NOMO-1 (cell line): ENCODE results near the gene DUOXA1.
"Not testable (repeated sequence)": the region's sequence is repeated elsewhere in the genome, so short reads cannot be mapped to it uniquely, and the experiment has no call there.

Experiments
- DNase-seq, 2 experiments: peaks; one replicate each; lab custom pipeline; 2025; ENCODE audit not compliant: unreplicated experiment in 2 of 2; lab: John Stamatoyannopoulos, UW

DUOXA1 gene

DNA sequence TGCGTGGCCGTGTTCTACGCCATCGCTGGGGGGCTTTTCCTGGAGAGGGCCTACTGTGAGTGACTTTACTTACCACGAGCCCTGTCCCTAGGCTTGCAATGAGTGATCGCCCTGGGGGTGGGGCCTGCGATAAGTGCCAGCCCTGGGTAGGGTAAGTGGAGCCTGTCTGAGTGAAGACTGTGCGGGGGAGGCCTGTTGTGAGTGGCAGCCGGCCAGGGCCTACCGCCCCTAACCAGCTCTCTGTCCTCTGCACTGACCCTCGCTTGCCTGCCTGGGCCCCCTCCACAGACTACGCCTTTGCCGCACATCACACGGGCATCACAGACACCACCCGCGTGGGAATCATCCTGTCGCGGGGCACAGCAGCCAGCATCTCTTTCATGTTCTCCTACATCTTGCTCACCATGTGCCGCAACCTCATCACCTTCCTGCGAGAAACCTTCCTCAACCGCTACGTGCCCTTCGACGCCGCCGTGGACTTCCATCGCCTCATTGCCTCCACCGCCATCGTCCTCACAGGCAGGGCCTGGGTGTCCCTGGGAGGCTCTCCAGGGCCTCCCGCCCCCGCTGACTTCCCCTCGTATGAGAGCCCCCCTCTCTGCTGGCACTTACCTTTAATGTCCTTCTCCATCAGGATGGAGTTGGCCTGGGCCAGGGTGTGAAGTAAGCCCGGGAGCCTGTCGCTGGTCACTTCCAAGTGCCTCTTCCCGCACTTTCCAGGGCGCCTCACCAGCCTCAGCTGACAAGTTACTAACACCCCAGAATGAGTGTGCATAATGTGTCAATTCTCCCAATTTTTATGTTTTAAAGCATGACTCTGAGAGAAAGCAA is 22.5 kb upstream of the DUOXA1 start:
- DNase-seq, result no peak

DNA sequence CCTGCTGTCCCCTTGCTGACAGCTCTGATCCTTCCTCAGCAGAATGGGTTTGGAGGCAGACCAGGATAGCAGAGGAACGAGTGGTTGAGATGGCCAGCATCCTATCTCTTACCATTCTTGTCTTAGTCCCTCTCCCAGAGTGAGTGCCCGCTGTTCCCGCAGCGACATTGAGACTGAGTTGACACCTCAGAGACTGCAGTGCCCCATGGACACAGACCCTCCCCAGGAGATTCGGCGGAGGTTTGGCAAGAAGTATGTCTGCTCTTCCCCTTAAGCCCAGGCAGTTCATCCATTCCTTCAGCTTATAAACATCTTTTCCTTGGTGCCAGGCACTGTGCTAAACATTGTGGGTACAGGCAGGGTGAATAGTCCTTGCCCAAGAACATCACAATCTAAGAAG is 21.3 kb upstream of the DUOXA1 start:
- no peak for DNase-seq

DNA sequence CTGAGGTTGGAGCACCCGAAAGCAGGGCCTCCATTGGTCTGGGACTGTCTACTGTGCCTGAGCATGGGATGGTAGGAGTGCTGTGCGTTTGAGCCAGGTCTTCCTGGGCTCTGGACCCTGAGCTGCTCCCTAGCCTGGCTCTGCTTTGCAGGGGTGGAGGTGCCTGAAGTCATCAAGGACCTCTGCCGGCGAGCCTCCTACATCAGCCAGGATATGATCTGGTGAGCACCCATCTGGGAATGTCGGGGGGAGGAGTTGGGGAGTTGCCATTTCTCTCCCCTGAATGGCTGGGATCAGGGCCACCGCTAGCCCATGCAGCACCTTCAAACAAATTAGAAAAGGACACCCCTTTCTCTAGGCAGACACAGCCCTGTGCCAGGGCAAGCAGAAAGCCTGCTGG is 20.8 kb upstream of the DUOXA1 start:
- no peak for DNase-seq

DNA sequence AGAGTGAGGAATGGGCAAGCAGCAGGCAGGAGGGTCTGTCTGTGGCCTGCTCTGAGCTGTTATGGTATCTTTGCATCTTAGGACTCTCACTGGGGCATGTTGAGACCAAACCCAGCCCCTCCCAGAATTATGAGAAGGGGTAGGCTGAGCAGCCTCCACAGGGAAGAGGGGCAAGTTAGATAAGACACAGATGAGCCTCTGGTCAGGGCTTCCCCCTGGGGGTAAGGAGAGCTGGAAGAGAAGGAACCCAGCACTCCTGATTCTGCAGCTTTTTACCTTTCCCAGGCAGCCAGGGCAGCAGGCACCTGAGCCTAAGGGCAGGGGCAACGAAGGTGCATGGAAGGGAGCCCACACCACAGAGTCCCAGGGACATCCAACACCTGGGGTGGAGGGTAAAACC is 19.4 kb upstream of the DUOXA1 start:
- no peak for DNase-seq

DNA sequence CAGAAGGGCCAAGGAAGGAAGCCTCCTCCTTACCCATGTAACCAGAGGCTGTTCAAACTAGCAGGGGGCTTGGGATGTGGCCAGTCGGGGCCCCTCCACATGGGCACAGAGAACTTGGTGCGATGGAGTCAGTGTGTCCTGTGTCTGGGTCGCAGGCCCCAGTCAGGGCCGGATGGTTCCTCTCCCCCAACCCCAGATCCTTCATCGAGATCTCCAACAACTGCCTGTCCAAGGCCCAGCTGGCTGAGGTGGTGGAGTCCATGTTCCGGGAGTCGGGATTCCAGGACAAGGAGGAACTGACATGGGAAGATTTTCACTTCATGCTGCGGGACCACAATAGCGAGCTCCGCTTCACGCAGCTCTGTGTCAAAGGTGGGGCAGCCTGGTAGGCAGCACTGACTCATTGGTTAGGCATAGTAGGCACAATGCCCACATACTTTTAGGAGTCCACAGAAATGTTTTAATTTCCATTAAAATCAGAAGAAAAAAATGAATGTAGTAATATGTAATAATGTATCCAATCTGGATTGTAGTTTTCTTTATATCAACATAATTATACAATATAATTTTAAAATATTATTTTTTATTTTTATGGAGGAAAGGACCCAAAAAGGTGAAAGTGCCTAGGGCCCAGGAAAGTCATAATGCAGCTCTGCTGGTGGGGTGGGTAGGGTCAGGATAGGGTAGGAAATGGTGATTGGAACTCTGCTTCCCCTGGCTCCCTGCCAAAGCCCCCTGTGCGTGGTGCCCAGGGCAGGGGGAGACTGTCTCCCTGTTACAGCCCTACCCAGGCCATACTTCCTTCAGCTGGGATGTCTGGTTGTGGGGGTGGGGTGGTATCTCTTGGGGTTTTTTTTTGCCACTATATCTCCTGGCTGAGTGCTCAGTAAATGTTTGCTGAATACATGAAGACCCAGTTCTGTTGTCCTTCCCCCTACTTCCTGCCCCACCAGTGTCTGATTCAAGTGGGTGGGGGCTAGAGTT is 18.7 kb upstream of the DUOXA1 start:
- DNase-seq, result no peak

DNA sequence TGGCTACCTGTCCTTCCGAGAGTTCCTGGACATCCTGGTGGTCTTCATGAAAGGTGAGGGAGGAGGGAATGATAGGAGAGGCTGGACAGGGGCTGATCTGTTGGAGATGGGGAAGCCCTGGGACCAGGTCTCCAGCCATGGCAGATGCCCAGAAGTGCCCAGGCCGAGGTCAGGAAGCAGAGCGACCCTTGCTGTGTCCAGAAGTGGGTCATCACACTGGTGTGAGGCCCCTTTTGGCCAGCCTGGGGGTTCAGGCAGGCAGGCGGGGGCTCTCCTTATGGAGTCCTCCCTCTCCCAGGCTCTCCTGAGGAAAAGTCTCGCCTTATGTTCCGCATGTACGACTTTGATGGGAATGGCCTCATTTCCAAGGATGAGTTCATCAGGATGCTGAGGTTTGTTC is 17.9 kb upstream of the DUOXA1 start:
- DNase-seq, result no peak

DNA sequence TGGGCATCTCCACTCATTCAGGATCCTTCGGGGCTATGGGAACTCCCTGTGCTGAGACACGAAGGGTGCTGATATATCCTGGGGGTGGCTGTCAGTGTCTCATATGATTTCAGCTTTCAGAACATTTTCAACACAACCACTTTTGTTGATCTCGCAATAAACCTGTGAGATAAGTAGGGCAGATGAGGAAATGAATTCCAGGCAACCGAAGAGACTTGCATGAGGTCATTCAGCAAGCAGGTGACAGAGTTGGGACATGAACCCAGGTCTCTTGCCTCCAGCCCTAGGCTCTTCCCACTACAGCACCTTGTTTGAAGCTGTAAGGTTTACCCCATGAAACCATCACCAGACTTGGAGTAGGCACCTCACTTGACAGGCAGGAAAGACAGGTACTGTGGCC is 16.7 kb upstream of the DUOXA1 start:
- DNase-seq, result no peak

DNA sequence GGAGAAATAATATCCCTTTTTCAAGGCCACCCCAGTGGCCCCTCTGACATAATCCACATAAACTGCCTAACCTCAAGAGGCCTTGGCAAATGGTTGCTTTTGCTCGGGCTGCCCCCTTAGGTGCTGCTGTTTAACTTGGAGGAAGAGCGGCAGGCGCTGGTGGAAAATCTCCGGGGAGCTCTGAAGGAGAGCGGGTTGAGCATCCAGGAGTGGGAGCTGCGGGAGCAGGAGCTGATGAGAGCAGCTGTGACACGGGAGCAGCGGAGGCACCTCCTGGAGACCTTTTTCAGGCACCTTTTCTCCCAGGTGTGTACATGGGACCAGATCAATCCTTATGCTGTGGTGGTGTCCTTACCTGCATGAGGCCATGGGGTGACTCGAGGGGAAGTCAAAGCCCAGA is 15.1 kb upstream of the DUOXA1 start:
- no peak for DNase-seq

DNA sequence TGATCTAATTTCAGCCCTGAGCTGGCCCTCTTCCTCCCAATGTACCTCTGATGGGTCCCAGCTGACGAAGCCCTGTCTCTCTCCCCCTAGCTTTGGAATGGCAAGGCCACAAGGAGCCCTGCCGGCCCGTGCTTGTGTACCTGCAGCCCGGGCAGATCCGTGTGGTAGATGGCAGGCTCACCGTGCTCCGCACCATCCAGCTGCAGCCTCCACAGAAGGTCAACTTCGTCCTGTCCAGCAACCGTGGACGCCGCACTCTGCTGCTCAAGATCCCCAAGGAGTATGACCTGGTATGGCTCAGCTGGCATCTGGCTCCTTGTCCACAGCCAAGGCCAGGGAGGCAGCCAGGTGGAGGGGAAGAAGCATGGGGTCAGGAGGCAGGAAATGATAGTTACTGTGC is 14.3 kb upstream of the DUOXA1 start:
- DNase-seq, result no peak

DNA sequence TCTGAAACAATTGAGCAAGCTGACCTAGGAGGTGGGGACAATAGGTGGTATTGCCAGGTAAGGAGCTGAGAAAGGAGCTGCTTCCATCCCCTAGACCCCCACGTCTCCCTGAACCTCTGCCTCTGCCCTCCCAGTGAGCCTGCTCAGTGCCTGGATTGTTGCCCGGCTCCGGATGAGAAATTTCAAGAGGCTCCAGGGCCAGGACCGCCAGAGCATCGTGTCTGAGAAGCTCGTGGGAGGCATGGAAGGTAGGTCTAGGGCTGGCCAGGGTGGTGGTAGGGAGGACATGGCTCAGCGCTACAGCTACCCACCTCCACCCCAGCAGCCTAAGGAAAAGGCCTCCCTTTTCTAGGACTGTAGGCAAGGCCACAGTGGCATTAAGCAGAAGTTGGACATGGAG is 13.4 kb upstream of the DUOXA1 start:
- no peak for DNase-seq

DNA sequence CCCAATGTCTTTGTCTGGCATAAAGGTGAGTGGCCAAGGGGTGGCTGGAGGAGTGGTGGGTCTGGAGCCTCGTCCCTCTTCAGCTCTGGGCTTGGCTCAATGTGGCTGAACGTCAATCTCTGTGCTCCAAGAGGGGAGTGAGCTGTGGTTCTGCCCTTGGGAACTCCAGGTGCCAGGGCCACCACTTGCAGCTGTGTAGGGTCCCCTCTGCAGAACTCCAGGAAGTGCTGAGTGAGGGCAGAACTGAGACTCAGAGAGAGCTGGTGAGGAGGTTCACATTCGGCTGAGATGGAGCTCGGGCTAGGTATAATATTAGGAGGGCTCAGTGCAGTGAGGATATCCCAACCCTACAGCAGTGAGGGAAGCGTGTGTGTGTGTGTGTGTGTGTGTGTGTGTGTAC is 11.7 kb upstream of the DUOXA1 start:
- DNase-seq, result no peak

DNA sequence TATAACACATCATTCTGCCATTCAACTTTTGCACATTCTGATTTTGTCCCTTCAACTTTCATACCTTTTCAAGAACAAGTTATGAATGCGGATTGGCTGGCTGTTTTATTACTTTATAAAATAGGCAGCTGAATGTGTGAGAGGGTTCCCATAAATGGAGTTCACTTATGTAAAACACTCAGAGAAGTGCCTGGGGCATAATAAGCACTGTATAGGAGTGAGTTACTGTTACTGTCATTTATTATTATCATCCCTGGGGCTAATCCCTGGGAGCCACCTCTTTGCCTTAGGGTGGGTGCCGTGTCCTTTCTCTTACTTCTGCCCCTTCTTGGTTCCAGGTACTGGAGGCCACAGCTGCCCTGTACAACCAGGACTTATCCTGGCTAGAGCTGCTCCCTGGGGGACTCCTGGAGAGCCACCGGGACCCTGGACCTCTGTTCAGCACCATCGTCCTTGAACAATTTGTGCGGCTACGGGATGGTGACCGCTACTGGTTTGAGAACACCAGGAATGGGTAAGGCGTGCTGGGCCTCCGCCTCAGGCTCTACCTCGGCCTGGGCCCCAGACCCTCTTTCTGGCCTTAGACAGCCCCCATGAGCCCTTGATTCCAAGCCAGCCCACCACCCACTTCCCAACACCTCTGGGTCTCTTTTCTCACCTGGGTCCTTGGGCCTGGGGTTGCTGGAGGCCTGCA is 11.0 kb upstream of the DUOXA1 start:
- DNase-seq, result no peak

DNA sequence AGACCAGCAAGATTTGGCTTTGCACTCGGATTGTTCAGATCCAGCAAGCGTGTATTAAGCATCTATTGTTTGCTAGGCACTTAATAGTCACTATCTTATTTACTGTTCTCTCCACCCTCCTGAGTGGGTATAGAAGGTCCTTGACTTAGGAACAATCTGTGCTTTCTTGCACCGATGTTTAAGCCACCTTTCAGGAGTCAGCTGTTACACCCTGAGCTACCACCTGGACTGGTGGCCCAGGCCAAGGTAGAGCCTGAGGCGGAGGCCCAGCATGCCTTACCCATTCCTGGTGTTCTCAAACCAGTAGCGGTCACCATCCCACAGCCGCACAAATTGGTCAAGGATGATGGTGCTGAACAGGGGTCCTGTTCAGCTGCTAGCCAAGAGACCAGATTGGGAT is 10.1 kb upstream of the DUOXA1 start:
- DNase-seq, result no peak

DNA sequence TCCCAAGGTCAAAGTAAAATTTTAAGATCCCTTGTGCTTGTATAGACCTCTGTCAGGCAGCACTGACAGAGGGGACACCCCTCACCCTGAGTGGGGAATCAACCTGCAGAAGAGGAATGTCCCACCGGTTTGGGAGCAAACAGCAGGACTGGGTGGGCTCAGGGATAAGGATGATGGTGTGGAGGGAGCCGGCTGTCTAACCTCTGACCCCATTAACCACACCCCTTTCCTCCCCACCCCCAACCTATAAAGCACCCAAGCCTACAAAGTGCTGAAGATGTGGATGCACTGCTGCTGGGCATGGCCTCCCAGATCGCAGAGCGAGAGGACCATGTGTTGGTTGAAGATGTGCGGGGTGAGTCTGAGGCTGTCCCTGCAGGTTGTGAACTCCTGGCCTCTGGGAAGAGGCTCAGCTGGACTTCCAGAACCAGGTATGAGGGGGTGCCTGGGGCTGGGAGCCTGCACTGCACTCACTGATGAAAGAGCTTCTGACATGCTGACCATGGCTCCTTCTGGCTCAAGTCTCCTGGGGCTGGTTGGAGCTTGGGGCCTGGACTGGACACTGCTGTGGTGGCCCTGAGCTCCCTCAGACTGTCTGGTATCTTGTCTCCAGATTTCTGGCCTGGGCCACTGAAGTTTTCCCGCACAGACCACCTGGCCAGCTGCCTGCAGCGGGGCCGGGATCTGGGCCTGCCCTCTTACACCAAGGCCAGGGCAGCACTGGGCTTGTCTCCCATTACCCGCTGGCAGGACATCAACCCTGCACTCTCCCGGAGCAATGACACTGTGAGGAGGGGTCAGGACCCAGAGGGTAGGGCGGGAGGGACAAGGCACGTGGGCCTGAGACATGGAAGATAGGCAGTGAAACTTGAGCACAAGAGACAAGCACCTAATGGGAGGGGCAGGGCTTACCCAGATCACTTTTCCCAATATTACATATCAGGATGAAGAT is 9.4 kb upstream of the DUOXA1 start:
- no peak for DNase-seq

DNA sequence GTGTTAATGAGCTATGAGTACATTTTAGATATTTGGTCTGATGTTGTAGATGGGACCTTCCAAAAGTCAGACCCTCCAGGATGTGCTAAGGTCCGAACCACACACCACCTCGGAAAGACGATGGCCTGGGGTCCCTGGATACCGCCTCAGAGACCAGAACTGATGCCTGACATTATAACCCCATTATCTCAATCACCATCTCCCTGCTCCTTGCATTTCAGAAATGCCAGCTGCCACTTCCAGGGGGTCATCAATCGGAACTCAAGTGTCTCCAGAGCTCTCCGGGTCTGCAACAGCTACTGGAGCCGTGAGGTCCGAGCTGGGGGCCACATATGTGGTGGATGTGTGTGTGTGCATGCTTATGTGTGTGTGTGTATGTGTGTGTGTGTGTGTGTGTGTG is 8.0 kb upstream of the DUOXA1 start:
- DNase-seq, result no peak

DNA sequence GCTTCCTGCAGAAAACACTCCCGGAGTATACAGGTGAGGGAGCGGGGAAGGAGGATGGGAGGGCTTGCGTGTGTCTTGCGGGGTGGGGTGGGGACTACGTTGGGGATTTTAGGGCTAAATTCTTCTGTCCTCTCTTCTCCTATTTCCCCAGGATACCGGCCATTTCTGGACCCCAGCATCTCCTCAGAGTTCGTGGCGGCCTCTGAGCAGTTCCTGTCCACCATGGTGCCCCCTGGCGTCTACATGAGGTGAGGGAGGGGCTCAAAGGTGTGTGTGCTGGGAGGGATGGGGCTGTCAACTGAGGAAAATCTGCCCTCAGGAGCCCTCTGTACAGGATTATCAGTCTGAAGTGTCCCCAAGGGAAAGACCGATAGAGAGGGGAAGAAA is 6.7 kb upstream of the DUOXA1 start:
- no peak for DNase-seq

DNA sequence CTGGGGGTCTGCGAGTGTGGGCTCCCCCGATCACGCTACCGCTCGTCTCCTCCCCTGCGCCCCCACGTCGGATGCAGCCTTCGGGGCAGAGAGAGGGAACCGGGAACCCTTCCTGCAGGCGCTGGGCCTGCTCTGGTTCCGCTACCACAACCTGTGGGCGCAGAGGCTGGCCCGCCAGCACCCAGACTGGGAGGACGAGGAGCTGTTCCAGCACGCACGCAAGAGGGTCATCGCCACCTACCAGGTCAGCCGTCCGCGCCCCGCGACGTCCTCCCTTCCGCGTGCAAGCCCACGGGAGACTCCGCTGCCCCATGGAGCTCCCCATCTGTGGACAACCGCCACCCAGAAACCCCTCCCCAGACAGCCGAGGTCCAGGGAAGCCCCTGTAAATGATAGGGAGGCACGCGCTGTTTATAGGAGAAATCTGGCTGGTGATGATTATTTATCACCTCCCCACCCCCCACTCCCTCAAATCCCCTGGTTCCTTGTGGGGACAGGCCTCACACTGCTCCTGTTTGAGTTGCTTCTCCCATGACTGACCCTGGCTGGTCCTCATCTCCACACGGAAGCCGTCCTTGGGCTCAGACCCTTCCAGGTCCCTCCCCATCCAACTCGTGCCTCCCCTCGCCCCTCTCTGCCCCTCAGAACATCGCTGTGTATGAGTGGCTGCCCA is 6.2 kb upstream of the DUOXA1 start:
- DNase-seq, result not testable (repeated sequence)

DNA sequence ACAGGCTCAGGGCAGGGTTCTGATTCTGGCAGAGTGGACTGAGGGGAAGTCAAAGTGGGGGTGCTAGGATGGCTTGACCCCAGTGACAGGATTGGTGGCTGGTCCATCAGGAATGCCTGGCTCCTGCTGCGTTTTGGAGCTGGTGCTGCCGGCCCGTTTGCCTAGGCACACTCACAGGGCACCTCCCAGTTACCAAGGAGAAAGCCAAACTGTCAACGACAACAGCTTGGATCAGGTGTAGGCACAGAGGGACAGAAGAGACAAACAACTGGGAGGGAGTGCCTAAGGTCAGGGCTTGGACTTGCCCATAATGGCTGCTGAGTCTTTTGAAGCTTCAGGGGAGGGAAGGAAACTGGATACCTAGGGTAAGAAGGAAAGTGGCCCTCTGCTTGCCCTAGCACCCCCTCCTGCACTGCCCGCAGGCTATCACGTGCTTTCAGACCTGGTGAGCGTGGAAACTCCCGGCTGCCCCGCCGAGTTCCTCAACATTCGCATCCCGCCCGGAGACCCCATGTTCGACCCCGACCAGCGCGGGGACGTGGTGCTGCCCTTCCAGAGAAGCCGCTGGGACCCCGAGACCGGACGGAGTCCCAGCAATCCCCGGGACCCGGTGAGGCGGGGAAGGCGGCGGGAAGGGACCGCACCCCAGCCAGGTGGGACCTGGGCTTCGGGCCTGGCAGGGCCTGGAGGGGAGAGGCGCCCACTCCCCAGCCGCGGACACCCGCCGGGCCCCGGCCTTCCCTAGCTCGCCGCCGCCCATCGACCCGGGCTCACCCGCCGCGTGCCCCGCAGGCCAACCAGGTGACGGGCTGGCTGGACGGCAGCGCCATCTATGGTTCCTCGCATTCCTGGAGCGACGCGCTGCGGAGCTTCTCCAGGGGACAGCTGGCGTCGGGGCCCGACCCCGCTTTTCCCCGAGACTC is 5.3 kb upstream of the DUOXA1 start:
- DNase-seq, result no peak

DNA sequence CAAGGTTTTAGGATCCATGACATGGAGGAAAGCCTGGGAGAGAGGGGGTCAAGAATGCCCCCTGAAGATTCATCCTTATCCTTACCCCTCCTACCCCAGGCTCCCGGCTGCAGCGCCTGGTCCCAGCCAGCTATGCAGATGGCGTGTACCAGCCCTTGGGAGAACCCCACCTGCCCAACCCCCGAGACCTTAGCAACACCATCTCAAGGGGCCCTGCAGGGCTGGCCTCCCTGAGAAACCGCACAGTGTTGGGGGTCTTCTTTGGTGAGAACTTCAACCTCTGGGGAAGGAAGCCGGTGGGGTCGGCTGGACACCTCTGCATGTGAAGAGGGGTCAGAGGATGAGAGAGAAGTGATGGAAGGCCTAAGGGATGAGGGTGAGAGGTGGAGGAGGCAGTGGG is 4.4 kb upstream of the DUOXA1 start:
- no peak for DNase-seq
